ENCODE data around the gene SMARCA4.

SMARCA4 gene

GRCh38 chr19:11025997-11026396, 65.2 kb downstream of the SMARCA4 start:
- H3K36me3 ChIP-seq (ENCODE audit: control insufficient read depth in 5 of 5, insufficient read depth in 5 of 5, low read length in 5 of 5): peaks cover 0 to 96% (median 88%) of the 10 kb centered on the region in 5 donors
- no peaks in the 10 kb centered on the region for H3K9me3 ChIP-seq (ENCODE audit: control insufficient read depth in 5 of 5, low read length in 5 of 5)
- no peak overlapping the region for H3K9ac ChIP-seq (ENCODE audit: low read length in 5 of 5)
- no peak overlapping the region for H3K4me3 ChIP-seq (ENCODE audit: low read depth in 1 of 5, low read length in 5 of 5)
- H3K27me3 ChIP-seq (ENCODE audit: control insufficient read depth in 5 of 5, insufficient read depth in 4 of 5, low read length in 5 of 5): no peaks in the 10 kb centered on the region
- peaks cover 0 to 9% (median 7%) of the 10 kb centered on the region in 5 donors for H3K4me1 ChIP-seq (ENCODE audit: control insufficient read depth in 5 of 5, insufficient read depth in 5 of 5, low read length in 5 of 5)
- H3K27ac ChIP-seq (ENCODE audit: low read depth, low read length): no peak overlapping the region

- no peaks in the 10 kb centered on the region for H3K27me3 ChIP-seq (ENCODE audit: control insufficient read depth in 5 of 5, insufficient read depth in 4 of 5, low read length in 5 of 5)
- H3K9ac ChIP-seq (ENCODE audit: low read length in 5 of 5): no peak overlapping the region
- H3K36me3 ChIP-seq (ENCODE audit: control insufficient read depth in 5 of 5, insufficient read depth in 5 of 5, low read length in 5 of 5): peaks cover 0 to 96% (median 86%) of the 10 kb centered on the region in 5 donors
- H3K4me1 ChIP-seq (ENCODE audit: control insufficient read depth in 5 of 5, insufficient read depth in 5 of 5, low read length in 5 of 5): peaks cover 0 to 8% (median 6%) of the 10 kb centered on the region in 5 donors
- H3K9me3 ChIP-seq (ENCODE audit: control insufficient read depth in 5 of 5, low read length in 5 of 5): no peaks in the 10 kb centered on the region
- H3K4me3 ChIP-seq (ENCODE audit: low read depth in 1 of 5, low read length in 5 of 5): no peak overlapping the region
- H3K27ac ChIP-seq (ENCODE audit: low read depth, low read length): no peak overlapping the region
Observed at GRCh38 chr19:11027381-11027780, 66.6 kb downstream of the SMARCA4 start.

- H3K4me3 ChIP-seq (ENCODE audit: low read depth in 1 of 5, low read length in 5 of 5): no peak overlapping the region
- H3K9me3 ChIP-seq (ENCODE audit: control insufficient read depth in 5 of 5, low read length in 5 of 5): no peaks in the 10 kb centered on the region
- H3K36me3 ChIP-seq (ENCODE audit: control insufficient read depth in 5 of 5, insufficient read depth in 5 of 5, low read length in 5 of 5): peaks cover 0 to 96% (median 87%) of the 10 kb centered on the region in 5 donors
- H3K27me3 ChIP-seq (ENCODE audit: control insufficient read depth in 5 of 5, insufficient read depth in 4 of 5, low read length in 5 of 5): no peaks in the 10 kb centered on the region
- no peak overlapping the region for H3K27ac ChIP-seq (ENCODE audit: low read depth, low read length)
- H3K9ac ChIP-seq (ENCODE audit: low read length in 5 of 5): no peak overlapping the region
- H3K4me1 ChIP-seq (ENCODE audit: control insufficient read depth in 5 of 5, insufficient read depth in 5 of 5, low read length in 5 of 5): peaks cover 0 to 8% (median 6%) of the 10 kb centered on the region in 5 donors
Observed at GRCh38 chr19:11028146-11028545, 67.3 kb downstream of the SMARCA4 start.

GRCh38 chr19:11031421-11032070, 70.7 kb downstream of the SMARCA4 start:
- H3K4me1 ChIP-seq (ENCODE audit: control insufficient read depth in 5 of 5, insufficient read depth in 5 of 5, low read length in 5 of 5): peaks cover 2 to 18% (median 10%) of the 10 kb centered on the region in 5 donors
- no peak overlapping the region for H3K4me3 ChIP-seq (ENCODE audit: low read depth in 1 of 5, low read length in 5 of 5)
- no peak overlapping the region for H3K27ac ChIP-seq (ENCODE audit: low read depth, low read length)
- H3K36me3 ChIP-seq (ENCODE audit: control insufficient read depth in 5 of 5, insufficient read depth in 5 of 5, low read length in 5 of 5): peaks cover 0 to 99% (median 87%) of the 10 kb centered on the region in 5 donors
- H3K27me3 ChIP-seq (ENCODE audit: control insufficient read depth in 5 of 5, insufficient read depth in 4 of 5, low read length in 5 of 5): no peaks in the 10 kb centered on the region
- no peak overlapping the region for H3K9ac ChIP-seq (ENCODE audit: low read length in 5 of 5)
- no peaks in the 10 kb centered on the region for H3K9me3 ChIP-seq (ENCODE audit: control insufficient read depth in 5 of 5, low read length in 5 of 5)

- Histone ChIP-seq H3K4me1 (ENCODE audit: control insufficient read depth in 5 of 5, insufficient read depth in 5 of 5, low read length in 5 of 5) (peaks cover 2 to 18% (median 10%) of the 10 kb centered on the region in 5 donors), H3K9me3 (ENCODE audit: control insufficient read depth in 5 of 5, low read length in 5 of 5) (no peaks in the 10 kb centered on the region), H3K4me3 (ENCODE audit: low read depth in 1 of 5, low read length in 5 of 5) (no peak overlapping the region), H3K27ac (ENCODE audit: low read depth, low read length) (no peak overlapping the region), H3K36me3 (ENCODE audit: control insufficient read depth in 5 of 5, insufficient read depth in 5 of 5, low read length in 5 of 5) (peaks cover 0 to 95% (median 79%) of the 10 kb centered on the region in 5 donors), H3K27me3 (ENCODE audit: control insufficient read depth in 5 of 5, insufficient read depth in 4 of 5, low read length in 5 of 5) (no peaks in the 10 kb centered on the region), H3K9ac (ENCODE audit: low read length in 5 of 5) (no peak overlapping the region)
Observed at GRCh38 chr19:11033251-11033650, 72.4 kb downstream of the SMARCA4 start.

GRCh38 chr19:11033763-11034162, 72.9 kb downstream of the SMARCA4 start:
- Histone ChIP-seq H3K4me1 (ENCODE audit: control insufficient read depth in 5 of 5, insufficient read depth in 5 of 5, low read length in 5 of 5) (peaks cover 2 to 18% (median 10%) of the 10 kb centered on the region in 5 donors), H3K36me3 (ENCODE audit: control insufficient read depth in 5 of 5, insufficient read depth in 5 of 5, low read length in 5 of 5) (peaks cover 0 to 93% (median 74%) of the 10 kb centered on the region in 5 donors), H3K9me3 (ENCODE audit: control insufficient read depth in 5 of 5, low read length in 5 of 5) (no peaks in the 10 kb centered on the region), H3K9ac (ENCODE audit: low read length in 5 of 5) (no peak overlapping the region), H3K27ac (ENCODE audit: low read depth, low read length) (no peak overlapping the region), H3K27me3 (ENCODE audit: control insufficient read depth in 5 of 5, insufficient read depth in 4 of 5, low read length in 5 of 5) (no peaks in the 10 kb centered on the region), H3K4me3 (ENCODE audit: low read depth in 1 of 5, low read length in 5 of 5) (no peak overlapping the region)

GRCh38 chr19:11034449-11035213, 73.8 kb downstream of the SMARCA4 start:
- no peaks in the 10 kb centered on the region for H3K27me3 ChIP-seq (ENCODE audit: control insufficient read depth in 5 of 5, insufficient read depth in 4 of 5, low read length in 5 of 5)
- peaks cover 2 to 14% (median 10%) of the 10 kb centered on the region in 5 donors for H3K4me1 ChIP-seq (ENCODE audit: control insufficient read depth in 5 of 5, insufficient read depth in 5 of 5, low read length in 5 of 5)
- no peak overlapping the region for H3K9ac ChIP-seq (ENCODE audit: low read length in 5 of 5)
- H3K9me3 ChIP-seq (ENCODE audit: control insufficient read depth in 5 of 5, low read length in 5 of 5): no peaks in the 10 kb centered on the region
- H3K4me3 ChIP-seq (ENCODE audit: low read depth in 1 of 5, low read length in 5 of 5): no peak overlapping the region
- H3K27ac ChIP-seq (ENCODE audit: low read depth, low read length): peak overlapping the region; percentile 23
- H3K36me3 ChIP-seq (ENCODE audit: control insufficient read depth in 5 of 5, insufficient read depth in 5 of 5, low read length in 5 of 5): peaks cover 0 to 87% (median 68%) of the 10 kb centered on the region in 5 donors

- peaks cover 2 to 10% (median 7%) of the 10 kb centered on the region in 5 donors for H3K4me1 ChIP-seq (ENCODE audit: control insufficient read depth in 5 of 5, insufficient read depth in 5 of 5, low read length in 5 of 5)
- peaks cover 0 to 77% (median 59%) of the 10 kb centered on the region in 5 donors for H3K36me3 ChIP-seq (ENCODE audit: control insufficient read depth in 5 of 5, insufficient read depth in 5 of 5, low read length in 5 of 5)
- H3K27me3 ChIP-seq (ENCODE audit: control insufficient read depth in 5 of 5, insufficient read depth in 4 of 5, low read length in 5 of 5): no peaks in the 10 kb centered on the region
- H3K9ac ChIP-seq (ENCODE audit: low read length in 5 of 5): no peak overlapping the region
- no peaks in the 10 kb centered on the region for H3K9me3 ChIP-seq (ENCODE audit: control insufficient read depth in 5 of 5, low read length in 5 of 5)
- peak overlapping the region; percentile 23 for H3K27ac ChIP-seq (ENCODE audit: low read depth, low read length)
- no peak overlapping the region for H3K4me3 ChIP-seq (ENCODE audit: low read depth in 1 of 5, low read length in 5 of 5)
Observed at GRCh38 chr19:11035441-11036377, 74.9 kb downstream of the SMARCA4 start.

- no peak overlapping the region for H3K27ac ChIP-seq (ENCODE audit: low read depth, low read length)
- H3K4me1 ChIP-seq (ENCODE audit: control insufficient read depth in 5 of 5, insufficient read depth in 5 of 5, low read length in 5 of 5): peaks cover 2 to 10% (median 7%) of the 10 kb centered on the region in 5 donors
- H3K9me3 ChIP-seq (ENCODE audit: control insufficient read depth in 5 of 5, low read length in 5 of 5): no peaks in the 10 kb centered on the region
- H3K9ac ChIP-seq (ENCODE audit: low read length in 5 of 5): peak overlapping the region in 1 of 5 donors; percentile 7
- no peaks in the 10 kb centered on the region for H3K27me3 ChIP-seq (ENCODE audit: control insufficient read depth in 5 of 5, insufficient read depth in 4 of 5, low read length in 5 of 5)
- peaks cover 0 to 69% (median 51%) of the 10 kb centered on the region in 5 donors for H3K36me3 ChIP-seq (ENCODE audit: control insufficient read depth in 5 of 5, insufficient read depth in 5 of 5, low read length in 5 of 5)
- H3K4me3 ChIP-seq (ENCODE audit: low read depth in 1 of 5, low read length in 5 of 5): no peak overlapping the region
Observed at GRCh38 chr19:11038511-11038910, 77.7 kb downstream of the SMARCA4 start.

All from subcutaneous abdominal adipose tissue (tissue), 5 donors.